ENCODE measurements around the gene CASK.

CASK gene, protein sequence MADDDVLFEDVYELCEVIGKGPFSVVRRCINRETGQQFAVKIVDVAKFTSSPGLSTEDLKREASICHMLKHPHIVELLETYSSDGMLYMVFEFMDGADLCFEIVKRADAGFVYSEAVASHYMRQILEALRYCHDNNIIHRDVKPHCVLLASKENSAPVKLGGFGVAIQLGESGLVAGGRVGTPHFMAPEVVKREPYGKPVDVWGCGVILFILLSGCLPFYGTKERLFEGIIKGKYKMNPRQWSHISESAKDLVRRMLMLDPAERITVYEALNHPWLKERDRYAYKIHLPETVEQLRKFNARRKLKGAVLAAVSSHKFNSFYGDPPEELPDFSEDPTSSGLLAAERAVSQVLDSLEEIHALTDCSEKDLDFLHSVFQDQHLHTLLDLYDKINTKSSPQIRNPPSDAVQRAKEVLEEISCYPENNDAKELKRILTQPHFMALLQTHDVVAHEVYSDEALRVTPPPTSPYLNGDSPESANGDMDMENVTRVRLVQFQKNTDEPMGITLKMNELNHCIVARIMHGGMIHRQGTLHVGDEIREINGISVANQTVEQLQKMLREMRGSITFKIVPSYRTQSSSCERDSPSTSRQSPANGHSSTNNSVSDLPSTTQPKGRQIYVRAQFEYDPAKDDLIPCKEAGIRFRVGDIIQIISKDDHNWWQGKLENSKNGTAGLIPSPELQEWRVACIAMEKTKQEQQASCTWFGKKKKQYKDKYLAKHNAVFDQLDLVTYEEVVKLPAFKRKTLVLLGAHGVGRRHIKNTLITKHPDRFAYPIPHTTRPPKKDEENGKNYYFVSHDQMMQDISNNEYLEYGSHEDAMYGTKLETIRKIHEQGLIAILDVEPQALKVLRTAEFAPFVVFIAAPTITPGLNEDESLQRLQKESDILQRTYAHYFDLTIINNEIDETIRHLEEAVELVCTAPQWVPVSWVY

DNA sequence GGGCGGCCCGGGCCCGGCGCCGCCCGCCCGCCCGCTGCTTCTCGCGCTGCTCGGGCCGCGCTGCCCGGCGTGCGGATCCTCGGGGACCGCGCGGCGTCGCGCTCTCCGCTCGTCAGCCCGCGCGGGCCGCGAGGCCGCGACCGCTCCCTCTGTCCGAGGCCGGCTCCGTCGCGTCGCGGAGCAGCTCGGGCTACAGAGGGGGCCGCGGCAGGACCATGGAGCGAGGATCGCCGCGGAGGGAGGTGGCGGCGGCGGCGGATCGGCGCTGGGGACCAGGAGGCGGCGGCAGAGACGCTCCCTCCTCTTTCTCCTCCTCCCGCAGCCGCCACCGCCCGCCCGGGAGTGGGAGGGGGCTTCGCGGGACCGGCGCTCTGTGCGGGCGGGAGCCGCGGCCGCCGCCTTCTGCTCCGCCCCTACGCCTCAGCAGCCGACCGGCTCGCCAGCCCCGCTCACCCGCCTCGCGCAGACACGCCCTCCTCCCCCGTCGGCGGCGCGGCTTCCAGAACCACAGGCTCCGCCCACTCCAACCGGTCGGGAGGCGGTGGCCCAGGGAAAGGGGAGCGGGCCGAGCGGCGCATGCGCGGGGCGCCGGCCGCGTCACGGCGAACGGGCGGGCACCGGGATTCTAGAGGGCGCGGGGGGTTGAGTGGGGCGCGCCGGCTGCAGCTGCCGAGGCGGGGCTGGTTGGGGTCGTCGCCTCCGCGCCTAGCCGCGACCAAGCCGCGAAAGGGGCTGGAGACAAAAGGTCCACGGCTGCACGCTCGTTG, at the start of gene CASK:
CASK (minus strand) TSS at position 344 of the 767 bp plus-strand sequence. CDS start 566 bp downstream, outside the sequence.
- H4K20me1 ChIP-seq (ENCODE audit: insufficient read depth, low read length) = no peaks in the 10 kb centered on the region
- H3K9ac ChIP-seq (ENCODE audit: low read length) = peak within 1 kb of the TSS; percentile 100
- H3K36me3 ChIP-seq (ENCODE audit: insufficient read depth, low read length) = no peaks in the 10 kb centered on the region
- peak within 1 kb of the TSS; percentile 99 for H3K4me3 ChIP-seq (ENCODE audit: low read depth, low read length, poor library complexity, severe bottlenecking)
- no peaks in the 10 kb centered on the region for H3K27me3 ChIP-seq (ENCODE audit: insufficient read depth, low read length)
- no peaks in the 10 kb centered on the region for H3K9me2 ChIP-seq (ENCODE audit: low read depth, low read length)
- H3K9me3 ChIP-seq (ENCODE audit: low read length) = no peaks in the 10 kb centered on the region
- H3K27ac ChIP-seq (ENCODE audit: low read depth, low read length, poor library complexity, severe bottlenecking) = peak within 1 kb of the TSS; percentile 76
- no peak for TF ChIP-seq EZH2 (IDR thresholded peaks at IDR 0.05; ENCODE audit: borderline replicate concordance, low read length)
- TF ChIP-seq, protein P1, sequence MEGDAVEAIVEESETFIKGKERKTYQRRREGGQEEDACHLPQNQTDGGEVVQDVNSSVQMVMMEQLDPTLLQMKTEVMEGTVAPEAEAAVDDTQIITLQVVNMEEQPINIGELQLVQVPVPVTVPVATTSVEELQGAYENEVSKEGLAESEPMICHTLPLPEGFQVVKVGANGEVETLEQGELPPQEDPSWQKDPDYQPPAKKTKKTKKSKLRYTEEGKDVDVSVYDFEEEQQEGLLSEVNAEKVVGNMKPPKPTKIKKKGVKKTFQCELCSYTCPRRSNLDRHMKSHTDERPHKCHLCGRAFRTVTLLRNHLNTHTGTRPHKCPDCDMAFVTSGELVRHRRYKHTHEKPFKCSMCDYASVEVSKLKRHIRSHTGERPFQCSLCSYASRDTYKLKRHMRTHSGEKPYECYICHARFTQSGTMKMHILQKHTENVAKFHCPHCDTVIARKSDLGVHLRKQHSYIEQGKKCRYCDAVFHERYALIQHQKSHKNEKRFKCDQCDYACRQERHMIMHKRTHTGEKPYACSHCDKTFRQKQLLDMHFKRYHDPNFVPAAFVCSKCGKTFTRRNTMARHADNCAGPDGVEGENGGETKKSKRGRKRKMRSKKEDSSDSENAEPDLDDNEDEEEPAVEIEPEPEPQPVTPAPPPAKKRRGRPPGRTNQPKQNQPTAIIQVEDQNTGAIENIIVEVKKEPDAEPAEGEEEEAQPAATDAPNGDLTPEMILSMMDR (IDR thresholded peaks at IDR 0.05; ENCODE audit: low read length) = no peak
- H3K4me1 ChIP-seq (ENCODE audit: insufficient read depth, low read length, severe bottlenecking) = peaks cover 38% of the 10 kb centered on the region
- peaks cover 43% of the 10 kb centered on the region for H3K79me2 ChIP-seq (ENCODE audit: insufficient read depth, low read length)
- 0 out of 2 replicates have a peak within 1 kb of the TSS, but pooled peaks have one; percentile 55 for H2AFZ ChIP-seq (ENCODE audit: low read length)
- peak within 1 kb of the TSS; percentile 96 for H3K4me2 ChIP-seq (ENCODE audit: low read length)
- no peaks in the 10 kb centered on the region for H3F3A ChIP-seq (ENCODE audit: insufficient read depth, low read length)

DNA sequence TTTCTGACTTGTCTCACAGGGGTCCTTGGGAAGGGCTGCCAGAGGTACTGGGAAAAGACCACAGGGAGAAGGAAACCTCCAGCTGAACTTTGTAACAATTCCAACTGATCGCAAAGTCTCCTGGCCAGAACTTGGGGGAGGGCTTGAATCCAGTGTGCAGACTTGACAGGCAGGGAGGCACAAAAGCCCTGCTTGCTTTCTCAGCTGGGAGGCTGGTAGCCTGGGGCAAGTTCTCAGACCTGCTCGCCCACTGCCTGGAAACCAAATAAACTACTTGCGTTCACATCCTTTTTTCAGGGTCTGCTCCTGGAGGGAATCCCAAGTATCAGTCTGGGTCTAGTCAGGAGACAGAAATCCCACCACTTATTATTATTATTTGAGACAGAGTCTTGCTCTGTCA, 48.0 kb upstream of the CASK start:
- no peaks in the 10 kb centered on the region for H3K9me2 ChIP-seq (ENCODE audit: low read depth, low read length)

More for the DNA sequence above, 48.0 kb upstream of the CASK start:
- Histone ChIP-seq H3K27ac (ENCODE audit: low read depth, low read length, poor library complexity, severe bottlenecking) (no peak overlapping the region), H3K36me3 (ENCODE audit: insufficient read depth, low read length) (no peaks in the 10 kb centered on the region), H3K4me2 (ENCODE audit: low read length) (no peak overlapping the region), H3K4me1 (ENCODE audit: insufficient read depth, low read length, severe bottlenecking) (no peaks in the 10 kb centered on the region), H3K9me3 (ENCODE audit: low read length) (no peaks in the 10 kb centered on the region), H3K4me3 (ENCODE audit: low read depth, low read length, poor library complexity, severe bottlenecking) (no peak overlapping the region), H2AFZ (ENCODE audit: low read length) (no peak overlapping the region), H3K27me3 (ENCODE audit: insufficient read depth, low read length) (no peaks in the 10 kb centered on the region), H4K20me1 (ENCODE audit: insufficient read depth, low read length) (no peaks in the 10 kb centered on the region), H3K9ac (ENCODE audit: low read length) (no peak overlapping the region), H3K79me2 (ENCODE audit: insufficient read depth, low read length) (no peaks in the 10 kb centered on the region), H3F3A (ENCODE audit: insufficient read depth, low read length) (no peaks in the 10 kb centered on the region)
- TF ChIP-seq EZH2 (IDR thresholded peaks at IDR 0.05; ENCODE audit: borderline replicate concordance, low read length) = no peak
- TF ChIP-seq, protein P1 (IDR thresholded peaks at IDR 0.05; ENCODE audit: low read length) = no peak

All from OCI-LY1 (cell line).